ENCODE data around the gene CEACAM16.
A peak's percentile ranks its signal among the peaks of the same experiment; 100 is the strongest.
"Not testable (repeated sequence)": the region's sequence is repeated elsewhere in the genome, so short reads cannot be mapped to it uniquely, and the experiment has no call there.

CEACAM16 gene

DNA sequence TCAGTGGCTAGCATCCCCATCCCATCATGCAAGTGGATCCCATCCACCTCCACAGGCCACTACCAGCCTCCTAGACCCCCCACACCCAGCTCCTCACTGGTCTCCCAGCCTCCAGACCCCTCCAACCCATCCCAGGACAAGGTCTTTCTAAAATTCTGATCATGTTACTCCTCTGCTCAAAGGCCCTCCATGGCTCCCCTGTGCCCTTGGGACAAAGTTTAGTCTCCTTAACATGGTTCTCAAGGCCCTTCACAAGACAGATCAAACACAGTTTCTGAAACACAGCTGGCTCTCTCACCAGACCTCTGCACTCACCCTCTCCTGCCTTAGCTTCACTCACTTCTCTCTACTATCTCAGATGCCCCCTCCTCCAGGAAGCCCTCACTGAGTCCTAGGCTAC, 18.4 kb upstream of the CEACAM16 start:
- no peak for DNase-seq (ENCODE audit: low read depth)
- TF ChIP-seq, protein P1, sequence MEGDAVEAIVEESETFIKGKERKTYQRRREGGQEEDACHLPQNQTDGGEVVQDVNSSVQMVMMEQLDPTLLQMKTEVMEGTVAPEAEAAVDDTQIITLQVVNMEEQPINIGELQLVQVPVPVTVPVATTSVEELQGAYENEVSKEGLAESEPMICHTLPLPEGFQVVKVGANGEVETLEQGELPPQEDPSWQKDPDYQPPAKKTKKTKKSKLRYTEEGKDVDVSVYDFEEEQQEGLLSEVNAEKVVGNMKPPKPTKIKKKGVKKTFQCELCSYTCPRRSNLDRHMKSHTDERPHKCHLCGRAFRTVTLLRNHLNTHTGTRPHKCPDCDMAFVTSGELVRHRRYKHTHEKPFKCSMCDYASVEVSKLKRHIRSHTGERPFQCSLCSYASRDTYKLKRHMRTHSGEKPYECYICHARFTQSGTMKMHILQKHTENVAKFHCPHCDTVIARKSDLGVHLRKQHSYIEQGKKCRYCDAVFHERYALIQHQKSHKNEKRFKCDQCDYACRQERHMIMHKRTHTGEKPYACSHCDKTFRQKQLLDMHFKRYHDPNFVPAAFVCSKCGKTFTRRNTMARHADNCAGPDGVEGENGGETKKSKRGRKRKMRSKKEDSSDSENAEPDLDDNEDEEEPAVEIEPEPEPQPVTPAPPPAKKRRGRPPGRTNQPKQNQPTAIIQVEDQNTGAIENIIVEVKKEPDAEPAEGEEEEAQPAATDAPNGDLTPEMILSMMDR (conservative IDR thresholded peaks at IDR 0.05; ENCODE audit: low read depth, low read length): no peak

DNA sequence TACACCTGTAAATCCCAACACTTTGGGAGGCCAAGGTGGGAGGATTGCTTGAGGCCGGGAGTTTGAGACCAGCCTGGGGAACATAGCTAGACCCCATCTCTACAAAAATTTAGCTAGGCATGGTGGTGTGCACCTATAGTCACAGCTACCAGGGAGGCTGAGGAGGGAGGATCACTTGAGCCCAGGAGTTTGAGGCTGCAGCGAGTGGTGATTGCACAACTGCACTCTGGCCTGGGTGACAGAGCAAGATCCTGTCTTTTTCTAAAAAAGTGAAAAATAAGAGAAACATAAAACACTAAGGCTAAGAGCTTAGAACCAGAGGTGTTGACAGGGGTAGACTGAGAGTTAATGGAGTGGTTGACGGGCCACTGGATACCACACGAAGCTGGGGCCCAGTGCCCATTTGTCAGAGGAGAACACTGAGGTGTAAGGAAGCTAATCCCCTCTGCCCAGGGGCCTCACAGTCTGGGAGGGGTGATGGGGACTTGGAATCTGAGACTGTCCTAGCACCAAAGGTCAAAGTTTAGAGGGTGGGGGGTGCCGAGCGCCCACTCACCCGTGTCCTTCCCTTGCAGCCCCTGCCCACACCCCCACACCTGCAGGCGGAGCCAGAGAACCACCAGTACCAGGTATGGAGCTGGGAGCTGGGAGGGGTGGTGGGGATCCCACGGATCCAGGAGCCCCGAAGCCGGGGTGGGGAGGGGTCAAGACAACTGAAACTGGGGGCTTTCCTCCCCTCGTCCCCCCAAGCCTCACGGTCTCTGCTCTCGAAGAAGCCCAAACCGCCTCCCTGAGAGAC, 16.8 kb upstream of the CEACAM16 start:
- TF ChIP-seq, protein P1 (conservative IDR thresholded peaks at IDR 0.05; ENCODE audit: low read depth, low read length): no peak
- DNase-seq (ENCODE audit: low read depth): no peak
- H3K4me3 ChIP-seq (ENCODE audit: low read length): no peak overlapping the region

More for the DNA sequence above, 18.4 kb upstream of the CEACAM16 start:
- H3K4me3 ChIP-seq (ENCODE audit: low read length): no peak overlapping the region

DNA sequence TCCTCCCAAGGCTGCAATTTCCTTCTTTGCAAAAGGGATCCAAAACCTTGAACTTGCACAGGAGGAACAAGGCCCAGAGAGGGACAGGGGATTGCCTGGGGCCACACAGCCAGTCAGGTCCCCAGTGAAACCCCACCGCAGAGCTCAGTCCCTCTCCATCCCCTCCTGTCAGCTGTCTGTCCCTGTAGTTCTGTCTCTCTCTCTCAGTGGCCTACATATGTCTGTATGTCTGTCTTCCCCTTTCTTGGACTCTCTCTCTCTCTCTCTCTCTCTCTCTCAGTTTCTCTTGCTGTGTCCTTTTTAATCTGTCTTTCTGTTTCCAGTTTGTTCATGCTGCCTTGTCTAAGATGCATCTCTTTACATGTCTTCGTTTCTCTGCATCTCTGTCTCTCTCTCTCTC, 16.1 kb upstream of the CEACAM16 start:
- no peak for DNase-seq (ENCODE audit: low read depth)
- TF ChIP-seq, protein P1 (conservative IDR thresholded peaks at IDR 0.05; ENCODE audit: low read depth, low read length): no peak

DNA sequence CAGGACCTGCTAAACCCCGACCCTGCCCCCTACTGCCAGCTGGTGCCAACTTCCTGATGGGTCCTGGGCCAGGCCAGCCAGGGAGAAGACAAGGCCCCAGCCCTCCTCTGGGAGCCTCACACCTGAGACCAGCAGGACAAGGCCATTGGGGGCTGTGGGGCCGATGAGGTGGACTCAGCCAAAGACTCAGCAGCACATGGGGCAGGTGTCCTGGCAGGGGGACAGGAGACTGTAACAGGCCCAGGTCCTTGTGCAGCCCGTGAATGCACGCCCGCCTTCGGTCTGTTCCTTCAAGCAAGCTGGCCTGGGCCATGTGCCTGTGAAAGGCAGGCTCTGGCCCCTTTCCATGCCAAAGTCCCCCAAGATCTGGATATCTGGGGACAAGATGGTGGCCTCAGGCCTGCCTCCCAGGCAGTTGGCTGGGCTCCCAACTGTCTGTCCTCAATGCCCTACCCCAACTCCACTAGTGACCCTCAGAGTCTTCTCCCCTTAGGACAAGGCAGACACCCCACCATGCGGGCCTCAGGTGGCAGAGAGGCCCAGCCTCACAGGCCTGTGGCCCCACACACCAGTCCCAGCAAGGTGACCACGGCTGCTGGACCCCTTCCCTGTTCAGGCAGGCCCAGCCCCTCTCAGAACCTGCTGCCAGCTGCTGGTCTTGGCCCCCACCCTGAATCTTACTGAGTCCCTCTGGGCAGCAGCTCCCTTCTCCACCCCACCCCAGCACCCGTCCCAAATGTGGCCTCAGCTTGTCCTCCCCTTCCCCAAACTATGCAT, 15.3 kb upstream of the CEACAM16 start:
- DNase-seq (ENCODE audit: low read depth): no peak
- TF ChIP-seq, protein P1 (conservative IDR thresholded peaks at IDR 0.05; ENCODE audit: low read depth, low read length): no peak
- H3K4me3 ChIP-seq (ENCODE audit: low read length): no peak overlapping the region

More for the DNA sequence above, 16.1 kb upstream of the CEACAM16 start:
- H3K4me3 ChIP-seq (ENCODE audit: low read length): no peak overlapping the region

DNA sequence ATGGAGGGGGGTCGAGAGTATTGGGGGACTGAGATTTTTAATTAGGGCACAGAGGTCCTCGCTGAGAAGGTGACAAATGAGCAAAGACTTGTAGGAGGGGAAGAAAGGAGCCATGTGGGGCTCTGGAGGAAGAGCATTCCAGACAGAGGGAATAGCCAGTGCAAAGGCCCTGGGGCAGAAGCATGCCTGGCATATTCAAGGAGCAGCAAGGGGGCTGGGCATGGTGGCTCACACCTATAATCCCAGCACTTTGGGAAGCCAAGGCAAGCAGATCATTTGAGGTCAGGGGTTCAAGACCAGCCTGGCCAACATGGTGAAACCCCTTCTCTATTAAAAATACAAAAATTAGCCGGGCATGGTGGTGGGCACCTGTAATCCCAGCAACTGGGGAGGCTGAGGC, 14.6 kb upstream of the CEACAM16 start:
- H3K4me3 ChIP-seq (ENCODE audit: low read length); DNase-seq (ENCODE audit: low read depth): not testable (repeated sequence)

DNA sequence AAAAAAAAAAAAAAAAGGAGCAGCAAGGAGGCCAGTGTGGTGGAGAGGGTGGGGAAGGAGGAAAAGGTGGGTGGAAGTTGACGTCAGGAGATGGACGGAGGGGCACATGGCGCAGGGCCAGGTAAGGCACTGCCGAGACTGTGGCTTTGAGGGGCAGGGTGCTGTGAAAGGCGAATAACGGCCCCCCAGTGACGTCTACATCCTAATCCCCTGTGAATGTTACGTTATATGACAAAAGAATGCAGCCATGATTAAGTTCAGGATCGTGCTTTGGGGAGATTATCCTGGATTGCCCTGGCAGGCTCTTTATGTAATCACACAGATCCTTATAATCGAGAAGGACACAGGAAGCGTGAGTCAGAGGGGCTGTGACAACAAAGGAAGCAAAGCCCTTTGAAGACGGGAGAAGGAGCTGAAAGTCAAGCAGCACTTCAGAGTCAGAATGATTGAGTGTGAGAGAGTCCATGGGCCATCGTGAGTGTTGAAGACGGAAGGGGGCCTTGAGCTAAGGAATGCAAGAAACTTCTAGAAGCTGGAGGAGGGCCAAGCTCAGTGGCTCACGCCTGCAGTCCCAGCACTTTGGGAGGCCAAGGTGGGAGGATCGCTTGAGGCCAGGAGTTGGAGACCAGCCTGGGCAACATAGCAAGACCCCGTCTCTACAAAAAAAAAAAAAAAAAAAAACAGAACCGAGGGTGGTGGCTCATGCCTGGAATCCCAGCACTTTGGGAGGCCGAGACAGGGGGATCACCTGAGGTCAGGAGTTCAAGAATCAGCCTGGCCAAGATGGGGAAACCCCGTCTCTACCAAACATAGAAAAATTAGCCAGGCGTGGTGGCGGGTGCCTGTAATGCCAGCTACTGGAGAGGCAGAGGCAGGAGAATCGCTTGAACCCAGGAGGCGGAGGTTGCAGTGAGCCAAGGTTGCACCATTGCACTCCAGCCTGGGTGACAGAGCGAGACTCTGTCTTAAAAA, 13.8 kb upstream of the CEACAM16 start:
- H3K4me3 ChIP-seq (ENCODE audit: low read length): no peak overlapping the region
- TF ChIP-seq, protein P1 (conservative IDR thresholded peaks at IDR 0.05; ENCODE audit: low read depth, low read length): no peak
- peak; percentile 99 for DNase-seq (ENCODE audit: low read depth)

DNA sequence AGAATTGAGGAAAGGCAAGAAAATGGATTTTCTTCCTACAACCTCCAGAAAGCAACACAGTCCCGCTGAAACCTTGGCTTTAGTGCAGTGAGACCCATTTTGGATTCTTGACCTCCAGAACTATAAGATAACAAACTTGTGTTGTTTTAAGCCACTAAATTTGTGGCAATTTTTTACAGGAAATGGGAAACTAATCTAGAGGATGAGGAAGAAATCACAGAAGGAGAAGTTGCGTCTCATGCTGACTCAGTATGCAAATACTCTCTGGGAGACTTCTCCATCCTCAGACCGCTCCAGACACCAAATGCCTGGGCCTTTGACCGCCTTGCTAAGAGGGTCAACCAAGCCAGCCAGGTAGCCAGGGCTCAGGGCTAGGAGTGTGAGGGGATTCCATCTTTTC, 13.1 kb upstream of the CEACAM16 start:
- TF ChIP-seq, protein P1 (conservative IDR thresholded peaks at IDR 0.05; ENCODE audit: low read depth, low read length): no peak
- DNase-seq (ENCODE audit: low read depth): peak; percentile 16
- H3K4me3 ChIP-seq (ENCODE audit: low read length): no peak overlapping the region
